ENCODE results near the gene BCDIN3D. TPM values are rescaled to one million over a fixed set of nuclear protein-coding genes. Genes with fewer than 3 reads are reported as not detected.
"Not testable (repeated sequence)": the region's sequence is repeated elsewhere in the genome, so short reads cannot be mapped to it uniquely, and the experiment has no call there.

BCDIN3D gene
- total and polyA plus RNA-seq, 5 donors, result 2.2 to 3.6 (median 3.1) TPM

- no peak overlapping the region for H3K4me3 ChIP-seq (ENCODE audit: low read length)
- ATAC-seq (peak; percentile 93 to 94), DNase-seq (peak; percentile 96 to 98 (median 98))
- 13% methylated on average over 16 of the region's 16 CpGs for WGBS
- H3K27me3 ChIP-seq (ENCODE audit: control insufficient read depth, insufficient read depth), result no peaks in the 10 kb centered on the region
- no peaks in the 10 kb centered on the region for H3K9me3 ChIP-seq (ENCODE audit: control insufficient read depth, low read length)
- peak overlapping the region; percentile 53 for H3K27ac ChIP-seq (ENCODE audit: low read length)
- H3K4me1 ChIP-seq (ENCODE audit: control insufficient read depth, insufficient read depth, low read length), result peaks cover 14% of the 10 kb centered on the region
- intact Hi-C loops (cut with DNase I), result loop anchor here in 3 of 4 donors (5.0 to 10.0 kb wide), 6 partner anchors 73 to 203 kb away; partner anchors contain the start of gene ASIC1 (in 1 of the 3)
Observed at GRCh38 chr12:49868952-49869815, 26.3 kb upstream of the BCDIN3D start.

GRCh38 chr12:49868449-49868848 is 25.5 kb upstream of the BCDIN3D start:
- H3K4me1 ChIP-seq (ENCODE audit: control insufficient read depth, insufficient read depth, low read length), result peaks cover 14% of the 10 kb centered on the region
- intact Hi-C loops (cut with DNase I), result loop anchor here in 3 of 4 donors (5.0 to 10.0 kb wide), 6 partner anchors 74 to 204 kb away; partner anchors contain the start of gene ASIC1 (in 1 of the 3)
- DNase-seq (peak in 2 of 3 donors; percentile 69), ATAC-seq (peak in 1 of 2 donors; percentile 0)
- H3K27me3 ChIP-seq (ENCODE audit: control insufficient read depth, insufficient read depth), result no peaks in the 10 kb centered on the region
- 56% methylated on average over 16 of the region's 16 CpGs for WGBS
- no peaks in the 10 kb centered on the region for H3K9me3 ChIP-seq (ENCODE audit: control insufficient read depth, low read length)
- H3K4me3 ChIP-seq (ENCODE audit: low read length), result no peak overlapping the region
- peak overlapping the region; percentile 25 for H3K27ac ChIP-seq (ENCODE audit: low read length)

- Histone ChIP-seq H3K4me1 (ENCODE audit: control insufficient read depth, insufficient read depth, low read length) (peaks cover 14% of the 10 kb centered on the region), H3K27ac (ENCODE audit: low read length) (peak overlapping the region; percentile 25), H3K9me3 (ENCODE audit: control insufficient read depth, low read length) (no peaks in the 10 kb centered on the region), H3K4me3 (ENCODE audit: low read length) (no peak overlapping the region), H3K27me3 (ENCODE audit: control insufficient read depth, insufficient read depth) (no peaks in the 10 kb centered on the region)
- ATAC-seq, result peak in 1 of 2 donors; percentile 1
- peak in 2 of 3 donors; percentile 59 to 62 for DNase-seq
- intact Hi-C loops (cut with DNase I), result loop anchor here in 3 of 4 donors (5.0 to 10.0 kb wide), 6 partner anchors 75 to 205 kb away; partner anchors contain the start of gene ASIC1 (in 1 of the 3)
- WGBS, result 30% methylated on average over 11 of the region's 11 CpGs
Observed at GRCh38 chr12:49867570-49868341, 24.9 kb upstream of the BCDIN3D start.

- Histone ChIP-seq H3K4me1 (ENCODE audit: control insufficient read depth, insufficient read depth, low read length) (peaks cover 14% of the 10 kb centered on the region), H3K27ac (ENCODE audit: low read length) (no peak overlapping the region), H3K9me3 (ENCODE audit: control insufficient read depth, low read length) (no peaks in the 10 kb centered on the region), H3K27me3 (ENCODE audit: control insufficient read depth, insufficient read depth) (no peaks in the 10 kb centered on the region), H3K4me3 (ENCODE audit: low read length) (no peak overlapping the region)
- intact Hi-C loops (cut with DNase I), result loop anchor here in 3 of 4 donors (5.0 to 10.0 kb wide), 6 partner anchors 75 to 205 kb away; partner anchors contain the start of gene ASIC1 (in 1 of the 3)
- DNase-seq, result peak; percentile 69 to 90 (median 87)
- WGBS, result 30% methylated on average over 19 of the region's 19 CpGs
- ATAC-seq, result peak in 1 of 2 donors; percentile 7
Observed at GRCh38 chr12:49866859-49867569, 24.1 kb upstream of the BCDIN3D start.

GRCh38 chr12:49865782-49866135 is 22.9 kb upstream of the BCDIN3D start:
- no peak for ATAC-seq
- intact Hi-C loops (cut with DNase I), result loop anchor here in 3 of 4 donors (5.0 to 10.0 kb wide), 6 partner anchors 77 to 207 kb away; partner anchors contain the start of gene ASIC1 (in 1 of the 3)
- no peaks in the 10 kb centered on the region for H3K9me3 ChIP-seq (ENCODE audit: control insufficient read depth, low read length)
- no peak for DNase-seq
- no peaks in the 10 kb centered on the region for H3K27me3 ChIP-seq (ENCODE audit: control insufficient read depth, insufficient read depth)
- H3K27ac ChIP-seq (ENCODE audit: low read length), result no peak overlapping the region
- H3K4me1 ChIP-seq (ENCODE audit: control insufficient read depth, insufficient read depth, low read length), result peaks cover 14% of the 10 kb centered on the region
- 83% methylated on average over 8 of the region's 8 CpGs for WGBS
- H3K4me3 ChIP-seq (ENCODE audit: low read length), result no peak overlapping the region

- intact Hi-C loops (cut with DNase I), result loop anchor here in 3 of 4 donors (5.0 to 10.0 kb wide), 6 partner anchors 77 to 207 kb away; partner anchors contain the start of gene ASIC1 (in 1 of the 3)
- H3K9me3 ChIP-seq (ENCODE audit: control insufficient read depth, low read length), result no peaks in the 10 kb centered on the region
- 84% methylated on average over 13 of the region's 13 CpGs for WGBS
- no peak overlapping the region for H3K27ac ChIP-seq (ENCODE audit: low read length)
- DNase-seq (no peak), ATAC-seq (no peak)
- no peaks in the 10 kb centered on the region for H3K27me3 ChIP-seq (ENCODE audit: control insufficient read depth, insufficient read depth)
- H3K4me3 ChIP-seq (ENCODE audit: low read length), result no peak overlapping the region
- peaks cover 10% of the 10 kb centered on the region for H3K4me1 ChIP-seq (ENCODE audit: control insufficient read depth, insufficient read depth, low read length)
Observed at GRCh38 chr12:49865109-49865781, 22.3 kb upstream of the BCDIN3D start.

- Histone ChIP-seq H3K4me3 (ENCODE audit: low read length) (no peak overlapping the region), H3K27me3 (ENCODE audit: control insufficient read depth, insufficient read depth) (no peaks in the 10 kb centered on the region), H3K27ac (ENCODE audit: low read length) (no peak overlapping the region), H3K9me3 (ENCODE audit: control insufficient read depth, low read length) (no peaks in the 10 kb centered on the region), H3K4me1 (ENCODE audit: control insufficient read depth, insufficient read depth, low read length) (peaks cover 5% of the 10 kb centered on the region)
- intact Hi-C loops (cut with DNase I), result loop anchor here in 3 of 4 donors (5.0 to 10.0 kb wide), 6 partner anchors 78 to 208 kb away; partner anchors contain the start of gene ASIC1 (in 1 of the 3)
- 63% methylated on average over 2 of the region's 2 CpGs for WGBS
- ATAC-seq (no peak), DNase-seq (no peak)
Observed at GRCh38 chr12:49864798-49865090, 21.8 kb upstream of the BCDIN3D start.

GRCh38 chr12:49863946-49864797 is 21.3 kb upstream of the BCDIN3D start:
- H3K27ac ChIP-seq (ENCODE audit: low read length), result no peak overlapping the region
- intact Hi-C loops (cut with DNase I), result loop anchor here in 3 of 4 donors (10.0 kb wide), 3 partner anchors 81 to 201 kb away; partner anchors contain the start of gene ASIC1 (in 1 of the 3)
- no peak overlapping the region for H3K4me3 ChIP-seq (ENCODE audit: low read length)
- no peaks in the 10 kb centered on the region for H3K27me3 ChIP-seq (ENCODE audit: control insufficient read depth, insufficient read depth)
- H3K4me1 ChIP-seq (ENCODE audit: control insufficient read depth, insufficient read depth, low read length), result peaks cover 3% of the 10 kb centered on the region
- no peak for ATAC-seq
- no peak for DNase-seq
- no peaks in the 10 kb centered on the region for H3K9me3 ChIP-seq (ENCODE audit: control insufficient read depth, low read length)
- WGBS, result 57% methylated on average over 17 of the region's 17 CpGs

GRCh38 chr12:49860921-49861320 is 18.0 kb upstream of the BCDIN3D start:
- H3K4me3 ChIP-seq (ENCODE audit: low read length); ATAC-seq; H3K9me3 ChIP-seq (ENCODE audit: control insufficient read depth, low read length); H3K4me1 ChIP-seq (ENCODE audit: control insufficient read depth, insufficient read depth, low read length); H3K27ac ChIP-seq (ENCODE audit: low read length); DNase-seq; H3K27me3 ChIP-seq (ENCODE audit: control insufficient read depth, insufficient read depth): not testable (repeated sequence)
- intact Hi-C loops (cut with DNase I), result loop anchor here in 3 of 4 donors (10.0 kb wide), 3 partner anchors 84 to 204 kb away; partner anchors contain the start of gene ASIC1 (in 1 of the 3)
- 94% methylated on average over 31 of the region's 31 CpGs for WGBS
